ENCODE data around the gene SLC39A1.

Gene SLC39A1

GRCh38 chr1:153963850-153964331 is 554 bp upstream of the SLC39A1 start:
- Mint-ChIP-seq H3K36me3 (ENCODE audit: low read depth) (peaks cover 21% of the 10 kb centered on the region), H3K4me1 (ENCODE audit: low read depth) (peaks cover 77% of the 10 kb centered on the region), H3K27me3 (no peaks in the 10 kb centered on the region), H3K4me3 (peak overlapping the region; percentile 91), H3K9me3 (no peaks in the 10 kb centered on the region), H3K27ac (peak overlapping the region; percentile 93)

GRCh38 chr1:153962088-153963029 is 978 bp downstream of the SLC39A1 start:
- peak overlapping the region; percentile 93 for H3K27ac Mint-ChIP-seq
- peaks cover 73% of the 10 kb centered on the region for H3K4me1 Mint-ChIP-seq (ENCODE audit: low read depth)
- peaks cover 21% of the 10 kb centered on the region for H3K36me3 Mint-ChIP-seq (ENCODE audit: low read depth)
- peak overlapping the region; percentile 91 for H3K4me3 Mint-ChIP-seq
- H3K27me3 Mint-ChIP-seq = no peaks in the 10 kb centered on the region
- no peaks in the 10 kb centered on the region for H3K9me3 Mint-ChIP-seq

- no peaks in the 10 kb centered on the region for H3K27me3 Mint-ChIP-seq
Measured at GRCh38 chr1:153961421-153961820, 1.9 kb downstream of the SLC39A1 start.

GRCh38 chr1:153960206-153960605 is 3.1 kb downstream of the SLC39A1 start:
- no peaks in the 10 kb centered on the region for H3K9me3 Mint-ChIP-seq
- H3K4me1 Mint-ChIP-seq (ENCODE audit: low read depth) = peaks cover 72% of the 10 kb centered on the region
- peak overlapping the region; percentile 34 for H3K27ac Mint-ChIP-seq
- peaks cover 17% of the 10 kb centered on the region for H3K36me3 Mint-ChIP-seq (ENCODE audit: low read depth)
- no peak overlapping the region for H3K4me3 Mint-ChIP-seq
- no peaks in the 10 kb centered on the region for H3K27me3 Mint-ChIP-seq

More at GRCh38 chr1:153961421-153961820, 1.9 kb downstream of the SLC39A1 start:
- Mint-ChIP-seq H3K27ac (peak overlapping the region; percentile 34), H3K4me1 (ENCODE audit: low read depth) (peaks cover 75% of the 10 kb centered on the region), H3K4me3 (peak overlapping the region; percentile 91), H3K9me3 (no peaks in the 10 kb centered on the region), H3K36me3 (ENCODE audit: low read depth) (peaks cover 21% of the 10 kb centered on the region)

- Mint-ChIP-seq H3K36me3 (ENCODE audit: low read depth) (peaks cover 19% of the 10 kb centered on the region), H3K4me3 (peak overlapping the region; percentile 94), H3K27me3 (no peaks in the 10 kb centered on the region), H3K4me1 (ENCODE audit: low read depth) (peaks cover 76% of the 10 kb centered on the region), H3K9me3 (no peaks in the 10 kb centered on the region), H3K27ac (peak overlapping the region; percentile 92)
Measured at GRCh38 chr1:153959454-153959853, 3.9 kb downstream of the SLC39A1 start.

GRCh38 chr1:153958961-153959260 is 4.4 kb downstream of the SLC39A1 start:
- peak overlapping the region; percentile 94 for H3K4me3 Mint-ChIP-seq
- peaks cover 25% of the 10 kb centered on the region for H3K36me3 Mint-ChIP-seq (ENCODE audit: low read depth)
- H3K4me1 Mint-ChIP-seq (ENCODE audit: low read depth) = peaks cover 77% of the 10 kb centered on the region
- peak overlapping the region; percentile 92 for H3K27ac Mint-ChIP-seq
- no peaks in the 10 kb centered on the region for H3K9me3 Mint-ChIP-seq
- no peaks in the 10 kb centered on the region for H3K27me3 Mint-ChIP-seq

GRCh38 chr1:153958111-153958960 is 5.0 kb downstream of the SLC39A1 start, which contains the start of gene CRTC2:
CRTC2 (minus strand) TSS chr1:153958612; CDS start chr1:153958497, 115 bp downstream.
- H3K27me3 Mint-ChIP-seq = no peaks in the 10 kb centered on the region
- no peaks in the 10 kb centered on the region for H3K9me3 Mint-ChIP-seq
- H3K4me3 Mint-ChIP-seq = peak within 1 kb of the TSS; percentile 94

GRCh38 chr1:153957744-153958110 is 5.6 kb downstream of the SLC39A1 start:
- Mint-ChIP-seq H3K27ac (peak overlapping the region; percentile 92), H3K4me1 (ENCODE audit: low read depth) (peaks cover 70% of the 10 kb centered on the region), H3K36me3 (ENCODE audit: low read depth) (peaks cover 30% of the 10 kb centered on the region), H3K4me3 (peak overlapping the region; percentile 94), H3K9me3 (no peaks in the 10 kb centered on the region), H3K27me3 (no peaks in the 10 kb centered on the region)

More at GRCh38 chr1:153958111-153958960, 5.0 kb downstream of the SLC39A1 start, which contains the start of gene CRTC2:
- peaks cover 28% of the 10 kb centered on the region for H3K36me3 Mint-ChIP-seq (ENCODE audit: low read depth)
- H3K4me1 Mint-ChIP-seq (ENCODE audit: low read depth) = peaks cover 72% of the 10 kb centered on the region
- H3K27ac Mint-ChIP-seq = peak within 1 kb of the TSS; percentile 92

- Mint-ChIP-seq H3K36me3 (ENCODE audit: low read depth) (peaks cover 36% of the 10 kb centered on the region), H3K4me3 (peak overlapping the region; percentile 94), H3K4me1 (ENCODE audit: low read depth) (peaks cover 64% of the 10 kb centered on the region), H3K27me3 (no peaks in the 10 kb centered on the region), H3K9me3 (no peaks in the 10 kb centered on the region), H3K27ac (peak overlapping the region; percentile 92)
Measured at GRCh38 chr1:153956997-153957715, 6.2 kb downstream of the SLC39A1 start.

GRCh38 chr1:153954826-153955225 is 8.5 kb downstream of the SLC39A1 start:
- H3K36me3 Mint-ChIP-seq (ENCODE audit: low read depth) = peaks cover 43% of the 10 kb centered on the region
- no peaks in the 10 kb centered on the region for H3K9me3 Mint-ChIP-seq
- H3K4me3 Mint-ChIP-seq = no peak overlapping the region
- no peaks in the 10 kb centered on the region for H3K27me3 Mint-ChIP-seq
- H3K27ac Mint-ChIP-seq = no peak overlapping the region
- H3K4me1 Mint-ChIP-seq (ENCODE audit: low read depth) = peaks cover 46% of the 10 kb centered on the region

- Mint-ChIP-seq H3K4me1 (ENCODE audit: low read depth) (peaks cover 39% of the 10 kb centered on the region), H3K9me3 (no peaks in the 10 kb centered on the region), H3K27me3 (no peaks in the 10 kb centered on the region), H3K4me3 (no peak overlapping the region), H3K27ac (peak overlapping the region; percentile 73), H3K36me3 (ENCODE audit: low read depth) (peaks cover 40% of the 10 kb centered on the region)
Measured at GRCh38 chr1:153953859-153954365, 9.4 kb downstream of the SLC39A1 start.

- H3K27ac Mint-ChIP-seq = no peak overlapping the region
- H3K9me3 Mint-ChIP-seq = no peaks in the 10 kb centered on the region
- H3K4me1 Mint-ChIP-seq (ENCODE audit: low read depth) = peaks cover 31% of the 10 kb centered on the region
- H3K36me3 Mint-ChIP-seq (ENCODE audit: low read depth) = peaks cover 49% of the 10 kb centered on the region
- H3K27me3 Mint-ChIP-seq = no peaks in the 10 kb centered on the region
- H3K4me3 Mint-ChIP-seq = no peak overlapping the region
Measured at GRCh38 chr1:153951801-153952200, 11.5 kb downstream of the SLC39A1 start.

GRCh38 chr1:153951183-153951582 is 12.2 kb downstream of the SLC39A1 start:
- H3K9me3 Mint-ChIP-seq = no peaks in the 10 kb centered on the region
- H3K4me1 Mint-ChIP-seq (ENCODE audit: low read depth) = peaks cover 27% of the 10 kb centered on the region
- H3K36me3 Mint-ChIP-seq (ENCODE audit: low read depth) = peaks cover 51% of the 10 kb centered on the region
- no peak overlapping the region for H3K4me3 Mint-ChIP-seq
- H3K27me3 Mint-ChIP-seq = no peaks in the 10 kb centered on the region
- H3K27ac Mint-ChIP-seq = peak overlapping the region; percentile 15

- Mint-ChIP-seq H3K4me3 (peak within 1 kb of the TSS; percentile 93), H3K4me1 (ENCODE audit: low read depth) (peaks cover 26% of the 10 kb centered on the region), H3K36me3 (ENCODE audit: low read depth) (peaks cover 48% of the 10 kb centered on the region), H3K9me3 (no peaks in the 10 kb centered on the region), H3K27ac (peak within 1 kb of the TSS; percentile 83), H3K27me3 (no peaks in the 10 kb centered on the region)
Measured at GRCh38 chr1:153946622-153947241, 16.6 kb downstream of the SLC39A1 start, which contains the start of gene DENND4B. DENND4B (minus strand) TSS chr1:153946718; CDS start chr1:153944374, 2,344 bp downstream.

All from stimulated activated naive CD8-positive, alpha-beta T cell treated with anti-CD3 and anti-CD28 coated beads, Interleukin-15, Interleukin-2, amounts not matched to agents 100 ng/mL and 50 ng/mL, for 24 hours (primary cell).